Neural cell (in vitro differentiated cells): ENCODE results near the gene RNF144A. TPM values are rescaled to one million over a fixed set of nuclear protein-coding genes. Genes with fewer than 3 reads are reported as not detected.

Experiments used
- H2AFZ ChIP-seq: fragments of 200-600, 300-800 bp; sonication (generic), shearing (Covaris generic); 2 replicates; pipeline ENCODE4 v1.6.0; 2014; ENCODE audit warnings: low read depth, mild to moderate bottlenecking, antibody characterized with exemption, low read length, moderate library complexity
- H3F3A ChIP-seq: fragments of 200-600 bp; shearing (Covaris generic); 2 replicates; pipeline ENCODE4 v1.6.1; 2016; ENCODE audit warnings: mild to moderate bottlenecking, moderate library complexity, mixed read lengths, antibody characterized with exemption, low read length; ENCODE audit not compliant: insufficient read depth, poor library complexity, severe bottlenecking
- H3K27ac ChIP-seq: fragments of 200-600, 300-800 bp; sonication (generic), shearing (Covaris generic); 2 replicates; pipeline ENCODE4 v1.5.1; 2014; ENCODE audit warnings: mild to moderate bottlenecking, low read length, moderate library complexity
- H3K27me3 ChIP-seq: fragments of 300-800, 200-600 bp; sonication (generic), shearing (Covaris generic); 2 replicates; pipeline ENCODE4 v1.6.0; 2014; ENCODE audit warnings: mild to moderate bottlenecking, low read depth, low read length, moderate library complexity; ENCODE audit not compliant: insufficient read depth
- H3K36me3 ChIP-seq: fragments of 300-800, 200-600 bp; sonication (generic), shearing (Covaris generic); 2 replicates; pipeline ENCODE4 v1.5.1; 2014; ENCODE audit warnings: mild to moderate bottlenecking, antibody characterized with exemption, low read length, moderate library complexity; ENCODE audit not compliant: insufficient read depth
- H3K4me2 ChIP-seq: fragments of 300-800, 200-600 bp; sonication (generic), shearing (Covaris generic); 2 replicates; pipeline ENCODE4 v1.6.0; 2014; ENCODE audit warnings: mild to moderate bottlenecking, low read length
- H3K4me3 ChIP-seq: fragments of 300-800, 200-600 bp; sonication (generic), shearing (Covaris generic); 2 replicates; pipeline ENCODE4 v1.5.1; 2014; ENCODE audit warnings: mild to moderate bottlenecking, low read length, moderate library complexity
- H3K79me2 ChIP-seq: fragments of 200-600 bp; shearing (Covaris generic); replicated peaks from 2 replicates; pipeline ENCODE4 v1.6.0; 2014; ENCODE audit warnings: mild to moderate bottlenecking, low read length, moderate library complexity; ENCODE audit not compliant: insufficient read depth
- H3K9ac ChIP-seq: fragments of 300-800, 200-600 bp; sonication (generic), shearing (Covaris generic); 2 replicates; pipeline ENCODE4 v1.6.1; 2016; ENCODE audit warnings: mild to moderate bottlenecking, low read length, mixed read lengths
- H3K9me2 ChIP-seq: fragments of 200-600 bp; shearing (Covaris generic); 2 replicates; pipeline ENCODE4 v1.6.1; 2016; ENCODE audit warnings: mild to moderate bottlenecking, low read length, mixed read lengths; ENCODE audit not compliant: insufficient read depth
- H3K9me3 ChIP-seq: fragments of 200-600, 300-800 bp; sonication (generic), shearing (Covaris generic); 2 replicates; pipeline ENCODE4 v1.6.1; 2016; ENCODE audit warnings: mild to moderate bottlenecking, mixed run types, low read length, moderate library complexity, mixed read lengths
- H4K20me1 ChIP-seq: fragments of 200-600 bp; shearing (Covaris generic); 2 replicates; pipeline ENCODE4 v1.6.1; 2016; ENCODE audit warnings: mild to moderate bottlenecking, mixed run types; ENCODE audit not compliant: insufficient read depth
- CTCF ChIP-seq: fragments of 450-650 bp; IDR thresholded peaks from 2 replicates; pipeline ENCODE4 v1.5.1; 2014; ENCODE audit warnings: antibody characterized with exemption, mild to moderate bottlenecking, moderate library complexity; ENCODE audit not compliant: poor library complexity, severe bottlenecking
- EP300 ChIP-seq: fragments of 450-650 bp; conservative IDR thresholded peaks from 2 replicates; pipeline ENCODE4 v1.6.1; 2014; ENCODE audit warnings: antibody characterized with exemption, mild to moderate bottlenecking, moderate library complexity; ENCODE audit not compliant: poor library complexity, severe bottlenecking
- EZH2 ChIP-seq: fragments of 200-600, 300-800 bp; shearing (Covaris generic), sonication (generic); IDR thresholded peaks from 2 replicates; pipeline ENCODE4 v1.6.1; 2014; ENCODE audit warnings: antibody characterized with exemption, low read length, borderline replicate concordance, mild to moderate bottlenecking; ENCODE audit not compliant: insufficient read depth, poor library complexity, severe bottlenecking
- MXI1 ChIP-seq: fragments of 450-650 bp; conservative IDR thresholded peaks from 2 replicates; pipeline ENCODE4 v1.6.1; 2014; ENCODE audit warnings: antibody characterized with exemption, mild to moderate bottlenecking; ENCODE audit not compliant: poor library complexity, severe bottlenecking
- POLR2AphosphoS5 ChIP-seq: IDR thresholded peaks from 2 replicates; pipeline ENCODE4 v1.6.1; 2012
- REST ChIP-seq: IDR thresholded peaks from 2 replicates; pipeline ENCODE4 v1.6.1; 2012; ENCODE audit warnings: borderline replicate concordance
- SMC3 ChIP-seq: fragments of 450-650 bp; conservative IDR thresholded peaks from 2 replicates; pipeline ENCODE4 v1.6.1; 2014; ENCODE audit warnings: antibody characterized with exemption, mild to moderate bottlenecking, moderate library complexity; ENCODE audit not compliant: poor library complexity
- polyA plus RNA-seq: library from polyadenylated mRNA; depleted of rRNA; stranded (reverse); fragments of >200 nt; gene quantifications from 2 replicates; pipeline ENCODE4 v1.2.3, GENCODE V29; 2014

Gene RNF144A
- polyA plus RNA-seq, 1 donor from 2014 or later = 26.9 TPM

GRCh38 chr2:7045601-7046590 is 128.7 kb downstream of the RNF144A start:
- H3K9me3 ChIP-seq = no peaks in the 10 kb centered on the region
- H2AFZ ChIP-seq = no peak overlapping the region
- no peaks in the 10 kb centered on the region for H4K20me1 ChIP-seq
- H3K36me3 ChIP-seq = no peaks in the 10 kb centered on the region
- no peaks in the 10 kb centered on the region for H3K9me2 ChIP-seq
- H3K27me3 ChIP-seq = no peaks in the 10 kb centered on the region
- H3F3A ChIP-seq = no peaks in the 10 kb centered on the region
- H3K79me2 ChIP-seq = no peaks in the 10 kb centered on the region
- H3K27ac ChIP-seq = no peak overlapping the region
- H3K4me3 ChIP-seq = no peak overlapping the region
- H3K4me2 ChIP-seq = no peak overlapping the region
- no peak overlapping the region for H3K9ac ChIP-seq
- no peak for TF ChIP-seq SMC3
- TF ChIP-seq EZH2 = no peak
- no peak for TF ChIP-seq MXI1
- no peak for TF ChIP-seq REST

- Histone ChIP-seq H3K9me3 (no peaks in the 10 kb centered on the region), H2AFZ (no peak overlapping the region), H3K4me3 (no peak overlapping the region), H3K79me2 (no peaks in the 10 kb centered on the region), H3K9ac (no peak overlapping the region), H3F3A (no peaks in the 10 kb centered on the region), H3K4me2 (no peak overlapping the region), H3K9me2 (no peaks in the 10 kb centered on the region), H3K27ac (no peak overlapping the region), H3K27me3 (no peaks in the 10 kb centered on the region), H4K20me1 (no peaks in the 10 kb centered on the region), H3K36me3 (no peaks in the 10 kb centered on the region)
- TF ChIP-seq REST (no peak), EP300 (no peak), SMC3 (no peak), POLR2AphosphoS5 (no peak), CTCF (no peak)
Observed at GRCh38 chr2:7047661-7048060, 130.4 kb downstream of the RNF144A start.
